ENCODE results near the gene BEST4.
A peak's percentile ranks its signal among the peaks of the same experiment; 100 is the strongest.
"Not testable (repeated sequence)": the region's sequence is repeated elsewhere in the genome, so short reads cannot be mapped to it uniquely, and the experiment has no call there.

Gene BEST4

DNA sequence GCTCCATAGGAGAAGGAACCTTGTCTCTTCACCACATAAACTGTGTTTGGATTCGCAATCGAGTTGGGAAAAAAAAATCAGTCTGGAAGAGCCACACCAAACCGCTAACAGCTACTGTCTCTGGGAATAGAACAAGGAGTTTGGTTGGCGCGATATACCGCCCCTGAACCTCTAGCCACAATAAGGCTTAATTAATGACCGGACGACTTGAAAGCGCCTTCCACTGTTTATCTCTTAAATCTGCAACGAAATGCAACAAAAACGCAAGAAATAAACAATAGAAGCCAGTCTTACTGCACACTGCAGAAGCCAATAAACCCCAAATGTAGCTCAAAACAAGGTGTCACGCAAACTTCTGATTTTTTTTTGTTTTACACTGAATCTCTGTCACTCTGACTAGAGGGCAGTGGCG is 31.2 kb upstream of the BEST4 start:
- DNase-seq: no peak

DNA sequence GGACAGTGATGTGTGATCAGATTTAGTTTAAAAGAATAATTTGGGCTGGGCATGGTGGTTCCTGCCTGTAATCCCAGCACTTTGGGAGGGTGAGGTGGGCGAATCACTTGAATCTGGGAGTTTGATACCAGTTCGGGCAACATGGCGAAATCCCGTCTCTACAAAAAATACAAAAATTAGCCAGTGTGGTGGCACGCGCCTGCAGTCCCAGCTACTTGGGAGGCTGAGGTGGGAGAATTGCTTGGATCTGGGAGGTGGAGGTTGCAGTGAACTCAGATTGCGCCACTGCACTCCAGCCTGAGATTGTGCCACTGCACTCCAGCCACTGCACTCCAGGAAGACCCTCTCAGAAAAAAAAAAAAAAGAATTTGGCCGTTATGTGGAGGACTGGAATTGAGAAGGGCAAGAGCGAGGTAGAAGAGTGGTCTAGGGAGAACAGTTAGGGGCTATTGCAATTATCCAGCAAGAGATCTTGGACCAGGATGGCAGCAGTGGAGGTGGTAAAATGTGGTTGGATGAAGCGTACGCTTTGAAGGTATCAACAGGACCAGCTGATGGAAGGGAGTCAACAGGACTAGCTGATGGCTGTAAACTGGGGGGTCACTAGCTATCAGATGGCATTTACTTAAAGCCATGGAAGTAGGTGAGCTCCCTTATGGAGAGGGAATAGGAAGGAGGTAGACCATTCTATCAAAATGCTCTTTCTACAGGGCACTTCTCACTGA is 30.0 kb upstream of the BEST4 start:
- DNase-seq: no peak

DNA sequence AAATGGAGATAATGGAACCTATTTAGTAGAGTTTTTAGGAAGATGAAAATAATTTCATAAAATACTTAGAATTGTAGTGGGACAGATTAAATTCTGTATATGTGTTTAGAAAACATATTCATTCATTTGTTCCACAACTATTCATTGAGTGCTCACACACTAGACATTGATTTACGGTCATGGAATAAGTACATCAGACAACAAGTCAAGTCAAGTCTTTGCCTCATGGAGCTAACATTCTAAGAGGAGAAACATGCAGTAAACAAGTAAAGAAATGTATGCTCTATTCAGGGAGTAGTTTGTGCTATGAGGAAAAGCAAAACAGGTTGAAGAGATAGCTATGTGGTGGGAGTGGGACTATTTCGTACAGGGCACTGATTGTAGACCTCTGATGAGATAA is 29.3 kb upstream of the BEST4 start:
- no peak for DNase-seq

DNA sequence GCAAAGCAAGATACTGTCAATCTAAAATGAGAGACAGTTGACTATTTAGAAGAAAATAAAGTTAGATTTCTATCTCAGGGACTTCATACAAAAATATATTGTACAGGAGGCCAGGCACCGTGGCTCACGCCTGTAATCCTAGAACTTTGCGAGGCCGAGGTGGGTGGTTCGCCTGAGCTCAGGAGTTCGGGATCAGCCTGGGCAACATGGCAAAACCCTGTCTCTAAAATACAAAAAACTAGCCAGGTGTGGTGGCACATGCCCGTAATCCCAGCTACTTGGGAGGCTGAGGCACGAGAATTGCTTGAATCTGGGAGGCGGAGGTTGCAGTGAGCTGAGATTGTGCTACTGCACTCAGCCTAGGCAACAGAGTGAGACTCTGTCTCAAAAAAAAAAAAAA is 28.0 kb upstream of the BEST4 start:
- DNase-seq: not testable (repeated sequence)

DNA sequence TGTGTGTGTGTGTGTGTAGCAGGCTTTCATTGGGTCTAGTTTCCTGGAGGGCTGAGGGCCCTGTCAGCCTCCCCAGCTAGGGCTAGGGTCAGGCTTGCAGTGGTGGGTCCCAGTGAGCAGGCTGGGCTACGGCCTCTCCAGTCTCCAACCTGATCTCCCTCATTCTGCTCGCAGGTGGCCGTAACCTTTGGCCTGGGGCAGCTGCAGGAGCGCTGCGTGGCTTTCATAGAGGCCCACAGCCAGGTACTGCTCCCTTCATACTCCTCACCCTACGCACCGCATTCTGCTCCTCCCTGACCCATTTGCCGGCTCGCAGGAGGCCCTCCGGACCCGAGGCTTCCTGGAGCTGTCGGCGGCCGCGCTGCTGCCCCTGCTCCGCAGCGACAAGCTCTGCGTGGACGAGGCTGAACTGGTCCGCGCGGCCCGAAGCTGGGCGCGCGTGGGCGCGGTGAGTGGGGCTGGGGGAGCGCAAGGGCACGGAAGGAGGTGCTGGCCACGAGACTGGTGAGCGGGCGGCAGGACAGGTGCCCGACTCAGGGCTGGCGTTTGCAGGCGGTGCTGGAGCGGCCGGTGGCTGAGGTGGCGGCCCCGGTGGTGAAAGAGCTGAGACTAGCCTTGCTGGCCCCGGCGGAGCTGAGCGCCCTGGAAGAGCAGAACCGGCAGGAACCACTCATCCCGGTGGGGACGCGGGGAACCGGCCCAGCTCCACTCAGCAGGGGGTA is 25.0 kb upstream of the BEST4 start:
- DNase-seq: no peak

GRCh38 chr1:44811234-44811633 is 23.3 kb upstream of the BEST4 start:
- DNase-seq: no peak

- not testable (repeated sequence) for DNase-seq
Observed at GRCh38 chr1:44810762-44811105, 22.8 kb upstream of the BEST4 start.

- DNase-seq: peak; percentile 75
Observed at GRCh38 chr1:44810101-44810761, 22.3 kb upstream of the BEST4 start.

GRCh38 chr1:44808938-44809917 is 21.3 kb upstream of the BEST4 start:
- peak; percentile 30 for DNase-seq

DNA sequence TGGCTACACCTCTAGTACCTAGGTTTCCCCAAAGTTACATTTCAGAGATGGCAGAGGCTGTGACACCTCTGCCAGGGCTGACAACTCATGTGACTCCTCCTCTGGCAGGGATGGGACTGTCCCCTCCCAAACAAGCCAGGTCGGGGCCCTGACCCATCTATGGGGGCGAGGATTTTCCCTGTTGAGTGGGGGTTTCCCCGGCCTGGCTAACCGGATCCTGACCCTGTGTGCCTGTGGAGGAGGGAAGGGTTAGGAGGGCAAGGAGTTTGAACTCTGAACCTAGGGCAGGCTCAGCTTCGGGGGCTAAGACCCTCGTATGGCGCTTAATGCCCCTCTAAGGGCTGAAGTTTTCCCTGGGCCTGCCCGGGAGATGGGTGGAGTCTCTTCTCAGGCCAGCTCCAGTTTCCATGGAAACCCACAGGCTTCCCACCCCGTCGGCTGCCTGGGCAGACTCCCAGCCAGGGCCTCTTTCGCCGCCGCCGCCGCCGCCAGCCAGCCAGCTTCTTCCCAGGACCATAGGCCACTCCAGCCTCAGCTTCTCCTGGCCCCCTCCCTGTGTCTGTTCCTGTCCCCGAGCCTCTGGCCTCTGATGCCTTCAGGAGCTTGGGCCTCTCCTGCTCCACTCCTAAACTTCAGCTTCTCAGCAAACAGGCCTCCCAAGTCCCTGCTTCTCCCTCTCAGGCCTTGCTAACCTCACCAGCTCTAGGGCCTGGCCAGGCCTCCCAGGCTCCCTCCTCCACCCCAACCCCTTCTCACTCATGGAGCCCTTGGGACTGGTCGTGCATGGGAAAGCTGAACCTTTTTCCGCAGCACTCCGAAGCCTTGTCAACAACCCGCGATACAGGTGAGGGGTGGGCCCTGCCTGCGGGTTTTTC is 20.3 kb upstream of the BEST4 start, which contains the start of gene BTBD19:
BTBD19 (plus strand) TSS at position 461 of the 875 bp plus-strand sequence; CDS start at position 759, 298 bp downstream.
- DNase-seq: peak; percentile 74

DNA sequence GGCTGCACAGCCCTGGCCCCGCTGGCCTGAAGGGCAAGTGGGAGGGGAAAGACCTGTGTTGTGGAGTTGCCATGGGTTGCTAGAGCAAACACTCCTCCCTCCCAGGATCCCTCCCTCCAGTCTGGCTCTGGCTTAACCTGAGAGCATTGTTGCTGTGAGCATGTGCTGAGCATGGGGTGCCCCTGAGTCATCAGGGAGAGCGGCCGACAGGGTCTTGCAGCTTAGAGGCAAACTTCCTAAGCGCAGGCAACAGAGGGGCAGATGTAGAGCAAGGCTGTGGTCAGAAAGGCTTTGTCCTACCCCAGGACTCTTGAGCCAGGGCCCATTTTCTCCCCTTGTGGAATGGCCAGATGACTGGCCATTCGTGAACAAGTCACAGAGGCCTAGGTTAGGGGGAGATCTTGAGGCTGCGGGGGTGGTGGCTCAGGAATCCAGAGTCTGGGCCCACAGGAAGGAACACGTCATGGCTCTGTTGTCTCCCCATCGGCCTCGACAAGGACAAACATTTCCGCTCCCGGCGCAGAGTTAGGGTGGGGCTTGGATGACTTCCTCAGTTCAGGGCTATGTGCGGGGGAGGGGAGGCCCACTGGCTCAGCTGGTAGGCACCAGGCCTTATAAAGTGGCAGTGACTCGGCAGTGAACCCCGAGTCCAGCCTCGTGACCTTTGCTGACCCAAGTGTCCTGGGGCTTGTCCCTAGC is 19.5 kb upstream of the BEST4 start:
- DNase-seq: peak; percentile 99

GRCh38 chr1:44806704-44807363 is 18.9 kb upstream of the BEST4 start, which contains the start of gene DYNLT4:
TSS of gene DYNLT4 (minus strand) at chr1:44807351. CDS start at chr1:44806668, 683 bp downstream.
- DNase-seq: no peak

DNA sequence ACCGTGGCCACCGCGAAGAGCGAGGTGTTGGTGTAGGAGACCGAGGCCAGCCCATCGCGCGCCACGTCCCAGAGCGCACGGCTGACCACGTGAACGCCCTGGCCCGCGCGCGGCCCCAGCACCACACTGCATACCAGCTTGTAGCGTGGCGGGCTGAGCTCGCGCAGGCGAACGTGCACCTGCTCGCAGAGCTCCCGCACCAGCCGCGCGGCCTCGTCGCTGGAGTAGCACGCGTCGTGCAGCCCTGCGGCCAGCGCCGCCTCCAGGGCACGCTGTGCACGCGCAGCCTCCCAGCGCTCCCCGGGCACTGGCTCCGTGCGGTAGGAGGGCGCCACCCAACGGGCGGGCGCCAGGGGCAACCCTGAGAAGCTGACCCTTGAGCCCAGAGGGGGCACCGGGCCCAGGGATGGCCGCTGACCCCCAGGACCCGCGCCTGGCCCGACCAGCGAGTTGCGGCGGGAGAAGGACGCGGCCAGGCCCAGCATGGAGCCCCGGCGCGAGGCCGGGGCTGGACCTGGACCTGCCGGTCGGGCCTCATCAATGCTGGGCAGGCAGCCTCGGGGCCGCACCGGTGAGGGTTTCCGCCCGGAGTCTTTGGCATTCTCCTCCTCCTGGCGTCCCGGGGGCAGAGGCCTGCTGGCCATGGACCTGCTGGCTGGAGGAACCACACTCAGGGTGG is 18.2 kb upstream of the BEST4 start:
- DNase-seq: no peak

GRCh38 chr1:44805311-44806024 is 17.5 kb upstream of the BEST4 start:
- DNase-seq: no peak

GRCh38 chr1:44803312-44804095 is 15.5 kb upstream of the BEST4 start:
- no peak for DNase-seq

DNA sequence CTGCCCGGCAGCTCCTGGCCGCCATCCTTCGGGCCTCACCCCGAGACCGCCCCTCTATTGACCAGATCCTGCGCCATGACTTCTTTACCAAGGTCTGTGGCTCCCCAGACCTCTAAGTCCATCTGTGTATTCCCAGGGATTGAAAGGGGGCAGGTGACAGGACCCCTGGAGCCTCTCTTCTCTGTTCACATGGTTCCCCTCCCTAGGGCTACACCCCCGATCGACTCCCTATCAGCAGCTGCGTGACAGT is 15.0 kb upstream of the BEST4 start:
- DNase-seq: no peak

DNA sequence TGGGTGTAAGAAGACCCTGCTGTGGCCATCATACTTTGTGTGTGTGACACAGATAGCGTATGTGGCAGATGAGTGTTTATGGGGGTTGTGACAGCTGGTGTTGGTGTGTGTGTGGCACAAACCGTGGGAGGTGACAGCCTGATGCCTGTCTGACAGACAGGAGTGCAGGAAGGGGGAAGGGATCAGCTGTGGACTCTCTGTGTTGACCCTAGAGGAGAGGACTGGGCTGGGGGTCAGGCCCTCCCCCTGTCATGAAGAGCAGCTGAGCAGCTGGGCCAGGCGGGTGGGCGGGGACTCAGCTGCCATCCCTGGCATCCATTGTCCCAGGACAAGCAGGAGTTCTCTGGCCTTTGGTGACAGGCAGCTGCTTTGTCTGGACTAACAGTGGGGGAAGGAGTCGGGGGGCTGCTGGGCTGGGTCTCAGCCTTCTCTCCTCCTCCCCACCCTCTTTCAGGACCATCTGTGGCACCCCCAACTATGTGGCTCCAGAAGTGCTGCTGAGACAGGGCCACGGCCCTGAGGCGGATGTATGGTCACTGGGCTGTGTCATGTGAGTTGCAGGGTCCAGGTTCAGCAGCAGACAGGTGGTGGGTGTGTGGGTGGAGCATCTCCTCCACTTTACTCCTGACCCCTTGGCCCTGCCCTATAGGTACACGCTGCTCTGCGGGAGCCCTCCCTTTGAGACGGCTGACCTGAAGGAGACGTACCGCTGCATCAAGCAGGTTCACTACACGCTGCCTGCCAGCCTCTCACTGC is 14.5 kb upstream of the BEST4 start:
- DNase-seq: no peak
